T-helper 2 cell treated with Interferon-gamma antibody and Interleukin-4, amounts not matched to agents 5 μg/mL and 100 μg/mL, for 36 hours (primary cell): ENCODE results near the gene PLEKHS1.
"Not testable (repeated sequence)": the region's sequence is repeated elsewhere in the genome, so short reads cannot be mapped to it uniquely, and the experiment has no call there.

Source experiments
- DNase-seq: peaks from one replicate; pipeline ENCODE4 v3.0.0; 2021; ENCODE audit warnings: low spot score
- H3K27ac Mint-ChIP-seq: one replicate; pipeline ENCODE4 v1.8.0; 2021; ENCODE audit warnings: mild to moderate bottlenecking, mixed read lengths
- H3K27me3 Mint-ChIP-seq: one replicate; pipeline ENCODE4 v1.8.0; 2021; ENCODE audit warnings: low read depth, mixed read lengths
- H3K36me3 Mint-ChIP-seq: one replicate; pipeline ENCODE4 v1.8.0; 2021; ENCODE audit warnings: low read depth, mixed read lengths
- H3K4me1 Mint-ChIP-seq: one replicate; pipeline ENCODE4 v1.8.0; 2021; ENCODE audit warnings: low read depth, mixed read lengths
- H3K4me3 Mint-ChIP-seq: one replicate; pipeline ENCODE4 v1.8.0; 2022; ENCODE audit warnings: mild to moderate bottlenecking, moderate library complexity, mixed read lengths
- H3K9me3 Mint-ChIP-seq: one replicate; pipeline ENCODE4 v1.8.0; 2021; ENCODE audit warnings: mixed read lengths

Gene PLEKHS1

DNA sequence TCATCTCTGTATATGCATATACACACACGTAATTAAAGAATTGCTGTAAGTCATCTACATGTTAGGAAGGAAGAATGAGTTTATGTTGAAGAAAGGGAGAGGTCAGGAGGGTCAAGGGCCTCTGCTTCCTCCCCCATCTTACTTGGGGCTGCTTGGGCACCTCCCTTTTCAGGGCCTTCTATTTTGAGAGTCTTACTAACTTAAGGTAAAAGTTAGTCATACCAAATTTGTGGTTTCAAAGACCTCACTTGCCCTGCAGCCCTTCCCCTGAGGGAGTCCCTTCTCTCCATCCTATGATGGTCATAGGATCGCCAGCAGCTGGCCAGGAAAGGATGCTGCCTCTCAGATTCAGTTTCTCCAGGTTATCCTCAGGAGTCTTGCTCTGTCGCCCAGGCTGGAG, 2.6 kb downstream of the PLEKHS1 start:
- no peak for DNase-seq
- H3K4me3 Mint-ChIP-seq: no peak overlapping the region
- no peaks in the 10 kb centered on the region for H3K9me3 Mint-ChIP-seq
- H3K27ac Mint-ChIP-seq: no peak overlapping the region
- H3K4me1 Mint-ChIP-seq: no peaks in the 10 kb centered on the region
- peaks cover 10% of the 10 kb centered on the region for H3K27me3 Mint-ChIP-seq
- H3K36me3 Mint-ChIP-seq: no peaks in the 10 kb centered on the region

DNA sequence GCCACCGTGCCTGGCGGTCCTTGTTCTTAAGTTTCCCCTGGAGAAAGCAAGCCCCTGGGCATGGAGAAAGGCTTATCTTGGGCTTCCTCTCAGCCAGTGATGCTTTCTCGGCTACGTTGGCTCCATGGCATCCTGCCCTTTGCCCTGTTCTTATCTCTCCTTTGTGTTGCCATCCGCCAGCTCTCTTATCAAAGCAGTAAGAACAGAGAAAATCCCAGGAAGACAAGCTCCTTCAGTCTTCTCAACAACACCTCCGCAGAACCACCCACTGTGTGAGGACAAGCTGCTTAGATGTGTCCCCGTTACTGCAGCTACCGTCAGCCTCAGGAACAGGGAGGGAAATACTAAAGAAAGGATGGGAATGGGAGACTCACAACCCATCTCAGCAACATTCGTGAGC, 3.3 kb downstream of the PLEKHS1 start:
- Mint-ChIP-seq H3K27me3 (peaks cover 10% of the 10 kb centered on the region), H3K4me1 (no peaks in the 10 kb centered on the region), H3K27ac (no peak overlapping the region), H3K9me3 (no peaks in the 10 kb centered on the region), H3K4me3 (no peak overlapping the region), H3K36me3 (no peaks in the 10 kb centered on the region)
- DNase-seq: no peak

DNA sequence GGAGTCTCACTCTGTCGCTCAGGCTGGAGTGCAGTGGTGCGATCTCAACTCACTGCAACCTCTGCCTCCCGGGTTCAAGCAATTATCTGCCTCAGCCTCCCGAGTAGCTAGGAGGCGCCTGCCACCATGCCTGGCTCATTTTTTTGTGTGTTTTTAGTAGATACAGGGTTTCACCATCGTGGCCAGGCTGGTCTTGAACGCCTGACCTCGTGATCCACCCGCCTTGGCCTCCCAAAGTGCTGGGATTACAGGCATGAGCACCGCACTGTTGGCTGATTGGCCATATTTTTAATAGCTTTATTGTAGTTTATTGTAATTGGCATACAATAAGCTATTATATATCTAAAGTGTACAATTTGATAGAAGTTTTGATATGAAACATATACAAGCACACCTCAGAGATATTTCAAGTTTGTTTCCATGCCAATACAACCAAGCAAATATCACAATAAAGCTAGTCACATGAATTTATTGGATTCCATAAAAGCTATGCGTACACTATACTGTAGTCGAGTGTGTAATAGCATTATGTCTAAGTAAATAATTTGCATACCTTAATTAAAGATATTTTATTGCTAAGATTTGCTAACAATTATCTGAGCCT, 5.6 kb downstream of the PLEKHS1 start:
- no peak for DNase-seq
- Mint-ChIP-seq H3K27me3 (peaks cover 19% of the 10 kb centered on the region), H3K36me3 (no peaks in the 10 kb centered on the region), H3K27ac (no peak overlapping the region), H3K9me3 (no peaks in the 10 kb centered on the region), H3K4me1 (no peaks in the 10 kb centered on the region), H3K4me3 (no peak overlapping the region)

DNA sequence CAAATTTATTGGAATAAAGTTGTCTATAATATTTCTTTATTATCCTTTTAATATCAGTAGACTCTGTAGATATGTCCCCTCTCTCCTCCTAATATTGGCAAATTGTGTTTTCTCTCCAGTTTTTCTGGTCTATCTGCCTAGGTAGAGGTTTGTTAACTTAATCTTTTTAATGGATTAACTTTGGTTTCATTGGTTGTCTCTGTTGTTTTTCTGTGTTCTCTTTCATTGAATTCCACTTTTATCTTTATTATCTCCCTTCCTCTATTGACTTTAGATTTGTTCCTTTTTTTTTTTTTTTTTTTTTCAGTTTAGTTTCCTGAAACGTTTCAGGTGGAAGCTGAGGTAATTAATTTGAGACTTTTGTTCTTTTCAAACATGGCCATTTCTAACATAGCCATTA, 10.6 kb downstream of the PLEKHS1 start:
- Mint-ChIP-seq H3K36me3 (no peaks in the 10 kb centered on the region), H3K27ac (no peak overlapping the region), H3K9me3 (peaks cover 5% of the 10 kb centered on the region), H3K27me3 (peaks cover 39% of the 10 kb centered on the region), H3K4me3 (no peak overlapping the region), H3K4me1 (no peaks in the 10 kb centered on the region)
- no peak for DNase-seq

DNA sequence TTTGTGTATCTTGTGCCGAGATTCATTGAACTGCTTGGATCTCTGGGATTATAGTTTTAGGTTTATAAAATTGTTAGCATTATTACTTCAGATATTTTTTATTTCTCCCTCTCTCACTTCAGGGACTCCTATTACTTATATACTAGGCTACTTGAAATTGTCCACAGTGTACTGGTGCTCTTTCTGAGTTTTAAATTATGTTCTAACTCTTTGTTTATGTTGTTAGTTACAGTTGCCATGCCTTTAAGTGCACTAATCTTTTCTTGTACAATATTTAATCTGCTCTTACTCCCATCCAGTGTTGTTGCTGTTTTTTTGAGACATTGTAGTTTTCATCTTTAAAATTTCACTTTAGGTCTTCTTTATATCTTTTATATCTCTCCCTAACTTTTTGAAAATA, 13.1 kb downstream of the PLEKHS1 start:
- Mint-ChIP-seq H3K27ac (no peak overlapping the region), H3K27me3 (peaks cover 52% of the 10 kb centered on the region), H3K36me3 (no peaks in the 10 kb centered on the region), H3K9me3 (peaks cover 5% of the 10 kb centered on the region), H3K4me1 (no peaks in the 10 kb centered on the region), H3K4me3 (no peak overlapping the region)
- no peak for DNase-seq

DNA sequence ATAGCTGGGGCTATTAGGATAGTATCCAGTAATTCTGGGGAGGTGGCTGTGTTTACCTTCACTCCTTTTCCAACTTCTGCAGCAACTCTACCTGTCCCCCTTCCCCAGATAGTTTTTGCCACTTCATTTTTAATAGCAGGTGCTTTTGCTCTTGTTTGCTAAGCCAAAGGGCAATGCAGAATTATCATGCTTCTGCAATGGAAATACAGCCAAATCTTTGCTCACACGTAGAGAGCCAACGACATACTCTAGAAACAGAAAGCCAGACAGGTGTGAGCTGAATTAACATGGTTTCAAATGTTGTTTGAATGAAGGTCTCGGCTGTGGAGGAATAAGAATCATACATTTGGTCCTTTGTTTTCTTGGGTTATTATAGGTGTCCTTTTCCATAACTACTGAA, 14.4 kb downstream of the PLEKHS1 start:
- H3K27ac Mint-ChIP-seq: no peak overlapping the region
- peaks cover 53% of the 10 kb centered on the region for H3K27me3 Mint-ChIP-seq
- H3K36me3 Mint-ChIP-seq: no peaks in the 10 kb centered on the region
- no peaks in the 10 kb centered on the region for H3K4me1 Mint-ChIP-seq
- DNase-seq: no peak
- H3K4me3 Mint-ChIP-seq: no peak overlapping the region
- peaks cover 5% of the 10 kb centered on the region for H3K9me3 Mint-ChIP-seq

DNA sequence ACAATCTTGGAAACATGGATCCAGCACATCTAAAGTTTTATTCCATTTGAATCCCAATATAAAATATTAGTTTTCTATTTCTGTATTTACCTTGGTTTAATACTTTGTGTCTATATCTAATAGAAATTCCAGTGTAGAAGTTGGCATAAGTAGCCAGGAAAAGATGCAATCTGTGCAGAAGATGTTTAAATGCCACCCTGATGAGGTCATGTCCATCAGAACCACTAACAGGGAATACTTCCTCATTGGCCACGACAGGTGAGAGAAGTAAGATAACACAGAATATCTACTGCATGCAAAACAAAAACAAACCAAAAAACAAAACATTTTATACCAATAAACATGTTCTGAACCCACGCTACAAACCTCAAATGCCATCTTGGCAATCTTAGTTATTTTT, 15.7 kb downstream of the PLEKHS1 start:
- peaks cover 47% of the 10 kb centered on the region for H3K27me3 Mint-ChIP-seq
- no peak for DNase-seq
- no peak overlapping the region for H3K4me3 Mint-ChIP-seq
- no peaks in the 10 kb centered on the region for H3K4me1 Mint-ChIP-seq
- no peak overlapping the region for H3K27ac Mint-ChIP-seq
- no peaks in the 10 kb centered on the region for H3K36me3 Mint-ChIP-seq
- H3K9me3 Mint-ChIP-seq: peaks cover 5% of the 10 kb centered on the region

DNA sequence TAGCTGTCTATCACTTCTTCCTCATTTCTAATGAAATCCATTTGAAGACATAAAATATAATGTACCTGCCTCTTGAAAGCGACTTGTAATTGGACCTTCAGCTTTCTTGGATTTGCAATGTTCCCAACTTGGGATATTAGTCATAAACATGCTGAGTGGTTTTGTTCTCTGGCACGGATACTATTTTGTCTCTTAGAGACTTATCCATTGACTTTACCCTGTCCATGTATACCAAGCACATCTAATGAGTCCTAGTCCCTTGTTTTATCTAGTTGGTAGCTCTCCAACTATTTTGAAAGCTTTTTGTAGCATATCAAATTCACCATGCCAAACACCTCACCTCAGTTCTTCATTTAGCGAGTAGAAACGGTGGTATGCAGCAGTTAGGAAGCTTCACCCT, 18.9 kb downstream of the PLEKHS1 start:
- DNase-seq: no peak
- H3K9me3 Mint-ChIP-seq: no peaks in the 10 kb centered on the region
- H3K4me1 Mint-ChIP-seq: no peaks in the 10 kb centered on the region
- H3K27ac Mint-ChIP-seq: no peak overlapping the region
- no peaks in the 10 kb centered on the region for H3K36me3 Mint-ChIP-seq
- H3K4me3 Mint-ChIP-seq: no peak overlapping the region
- peaks cover 28% of the 10 kb centered on the region for H3K27me3 Mint-ChIP-seq

DNA sequence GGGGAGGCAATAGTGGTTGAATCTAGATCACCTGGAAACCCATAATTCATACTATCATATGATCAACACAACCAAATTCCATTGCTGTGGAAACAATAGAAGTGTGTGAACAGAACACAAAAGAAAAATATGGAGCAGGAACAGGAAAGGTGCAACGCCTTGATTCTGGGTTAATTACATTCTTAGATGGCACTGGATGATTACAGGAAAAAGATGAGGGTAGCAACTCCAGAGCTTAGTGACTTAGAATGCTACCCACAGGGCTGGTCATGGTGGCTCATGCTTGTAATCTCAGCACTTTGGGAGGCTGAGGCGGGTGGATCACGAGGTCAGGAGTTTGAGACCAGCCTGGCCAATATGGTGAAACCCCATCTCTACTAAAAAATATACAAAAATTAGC, 19.6 kb downstream of the PLEKHS1 start:
- not testable (repeated sequence) for H3K4me1 Mint-ChIP-seq, H3K36me3 Mint-ChIP-seq, H3K4me3 Mint-ChIP-seq, H3K27ac Mint-ChIP-seq, H3K9me3 Mint-ChIP-seq, DNase-seq
- peaks cover 31% of the 10 kb centered on the region for H3K27me3 Mint-ChIP-seq

DNA sequence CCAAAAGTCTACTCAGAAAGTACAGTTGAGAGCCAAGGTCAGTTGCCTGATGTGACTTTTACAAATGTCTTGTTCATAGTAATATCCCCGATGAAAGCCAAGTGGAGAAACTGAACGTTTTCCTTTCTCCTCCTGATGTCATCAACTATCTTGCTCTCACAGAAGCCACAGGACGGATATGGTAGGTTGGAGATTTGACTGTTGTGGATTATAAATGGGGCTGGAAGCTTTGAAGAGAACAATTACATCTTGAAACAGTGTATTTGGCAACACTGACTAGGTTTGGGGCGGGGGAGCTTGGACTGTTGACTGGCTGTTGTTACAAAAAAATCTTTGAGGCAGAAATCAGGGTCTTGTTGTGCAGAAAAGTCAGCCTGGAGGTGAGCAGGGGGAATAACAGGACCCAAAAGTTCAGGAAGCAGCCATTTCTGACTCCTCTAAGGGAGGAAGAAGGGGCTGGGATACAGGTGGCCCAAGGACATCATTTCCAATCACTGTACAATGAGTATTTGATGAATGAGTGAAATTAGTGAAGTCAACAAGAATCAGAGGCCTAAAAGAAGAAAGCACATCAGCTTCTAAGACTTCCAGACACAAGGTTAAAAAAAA, 24.3 kb downstream of the PLEKHS1 start:
- Mint-ChIP-seq H3K27ac (no peak overlapping the region), H3K36me3 (no peaks in the 10 kb centered on the region), H3K4me1 (no peaks in the 10 kb centered on the region), H3K4me3 (no peak overlapping the region), H3K27me3 (peaks cover 11% of the 10 kb centered on the region), H3K9me3 (no peaks in the 10 kb centered on the region)
- DNase-seq: no peak

DNA sequence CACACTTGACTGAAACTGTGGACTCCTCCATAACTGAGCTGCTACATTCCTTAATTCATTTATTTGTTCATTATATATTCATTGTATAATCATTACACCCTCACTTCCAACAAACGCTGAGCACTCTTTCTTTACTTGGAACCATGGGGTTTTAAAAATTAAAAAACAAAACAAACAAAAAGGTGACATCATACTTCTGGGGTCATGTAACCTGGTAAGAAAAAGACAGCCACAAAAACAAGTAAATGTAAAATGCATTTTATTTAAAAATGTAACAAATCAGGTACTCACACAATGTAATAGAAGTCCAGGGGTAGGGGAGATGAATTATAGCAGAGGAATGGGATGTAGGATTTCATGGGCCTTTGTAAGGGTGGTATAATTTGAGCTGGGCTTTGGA, 25.1 kb downstream of the PLEKHS1 start:
- no peaks in the 10 kb centered on the region for H3K36me3 Mint-ChIP-seq
- no peak for DNase-seq
- no peak overlapping the region for H3K27ac Mint-ChIP-seq

DNA sequence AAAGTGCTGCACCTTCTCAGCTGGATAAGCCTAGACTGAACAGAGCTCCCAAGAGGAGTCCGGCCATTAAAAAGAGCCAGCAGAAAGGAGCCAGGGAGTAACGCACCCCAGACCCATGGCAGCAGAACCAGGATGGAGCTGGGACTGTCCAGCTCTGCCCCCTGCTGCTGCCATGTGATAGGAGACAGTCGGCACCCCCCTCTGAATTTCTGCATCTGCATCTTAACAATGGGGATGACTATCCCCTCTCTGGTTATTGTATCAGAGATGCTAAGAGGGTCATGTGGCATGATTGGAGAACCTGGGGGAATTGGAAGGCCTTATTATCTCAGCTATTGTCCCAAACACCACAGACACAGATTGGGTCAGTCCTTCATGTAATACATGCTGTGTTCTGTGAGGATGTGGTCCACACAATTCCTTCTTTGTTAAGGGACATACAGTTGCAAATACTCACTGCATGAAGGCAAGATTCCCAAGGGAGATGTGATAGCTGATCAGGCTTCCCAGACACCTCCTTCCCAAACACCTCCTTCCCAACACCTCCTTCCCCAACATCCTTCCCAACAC, 29.3 kb downstream of the PLEKHS1 start:
- Mint-ChIP-seq H3K4me1 (no peaks in the 10 kb centered on the region), H3K27me3 (peaks cover 10% of the 10 kb centered on the region), H3K27ac (no peak overlapping the region), H3K4me3 (no peak overlapping the region), H3K9me3 (no peaks in the 10 kb centered on the region), H3K36me3 (no peaks in the 10 kb centered on the region)
- no peak for DNase-seq

More for the DNA sequence above, 25.1 kb downstream of the PLEKHS1 start:
- H3K9me3 Mint-ChIP-seq: no peaks in the 10 kb centered on the region
- no peak overlapping the region for H3K4me3 Mint-ChIP-seq
- H3K4me1 Mint-ChIP-seq: no peaks in the 10 kb centered on the region
- H3K27me3 Mint-ChIP-seq: peaks cover 11% of the 10 kb centered on the region

DNA sequence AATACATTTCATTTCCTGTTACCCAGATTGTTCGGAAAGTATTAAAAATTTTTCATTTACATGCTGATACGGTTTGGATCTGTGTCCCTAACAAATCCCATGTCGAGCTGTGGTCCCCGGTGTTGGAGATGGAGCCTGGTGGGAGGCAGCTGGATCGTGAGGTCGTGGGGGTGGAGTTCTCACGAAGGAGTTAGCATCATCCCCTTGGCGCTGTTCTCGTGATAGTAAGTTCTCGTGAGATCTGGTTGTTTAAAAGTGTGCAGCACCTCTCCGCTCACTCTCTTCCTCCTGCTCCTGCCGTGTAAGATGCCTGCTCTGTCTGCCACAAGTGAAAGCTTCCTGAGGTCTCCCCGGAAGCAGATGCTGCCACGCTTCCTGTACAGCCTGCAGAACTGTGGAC, 30.9 kb downstream of the PLEKHS1 start:
- H3K27ac Mint-ChIP-seq: no peak overlapping the region
- no peaks in the 10 kb centered on the region for H3K36me3 Mint-ChIP-seq
- H3K4me1 Mint-ChIP-seq: no peaks in the 10 kb centered on the region
- H3K4me3 Mint-ChIP-seq: no peak overlapping the region
- H3K9me3 Mint-ChIP-seq: no peaks in the 10 kb centered on the region
- peaks cover 3% of the 10 kb centered on the region for H3K27me3 Mint-ChIP-seq
- DNase-seq: no peak

DNA sequence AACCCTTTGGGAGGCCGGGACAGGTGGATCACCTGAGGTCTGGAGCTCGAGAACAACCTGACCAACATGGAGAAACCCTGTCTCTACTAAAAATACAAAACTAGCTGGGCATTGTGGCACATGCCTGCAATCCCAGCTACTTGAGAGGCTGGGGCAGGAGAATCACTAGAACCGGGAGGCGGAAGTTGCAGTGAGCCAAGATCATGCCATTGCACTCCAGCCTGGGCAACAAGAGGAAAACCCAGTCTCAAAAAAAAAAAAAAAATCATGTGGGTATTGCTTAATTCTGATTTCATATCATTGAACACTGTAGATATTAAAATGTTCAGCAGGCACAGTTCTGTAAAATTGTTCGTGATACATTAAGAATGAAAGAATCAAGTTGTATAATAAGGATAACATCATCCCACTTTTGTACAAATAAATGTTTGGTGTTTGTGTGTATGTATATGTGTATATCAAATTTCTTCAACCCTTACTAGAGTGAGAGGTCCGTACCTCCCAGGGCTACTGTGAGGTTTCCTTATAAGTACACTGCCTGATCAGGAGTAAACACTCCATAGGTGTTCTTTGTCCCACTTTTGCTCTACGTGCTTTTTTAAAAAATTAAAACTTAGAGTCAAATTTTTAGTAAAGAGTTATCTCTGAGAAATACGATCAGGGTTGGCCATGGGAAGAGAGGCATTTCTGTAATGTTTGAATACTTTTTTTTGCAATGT, 31.7 kb downstream of the PLEKHS1 start:
- no peak overlapping the region for H3K27ac Mint-ChIP-seq
- no peaks in the 10 kb centered on the region for H3K36me3 Mint-ChIP-seq
- no peak for DNase-seq
- peaks cover 4% of the 10 kb centered on the region for H3K27me3 Mint-ChIP-seq
- H3K4me3 Mint-ChIP-seq: no peak overlapping the region
- H3K9me3 Mint-ChIP-seq: no peaks in the 10 kb centered on the region
- no peaks in the 10 kb centered on the region for H3K4me1 Mint-ChIP-seq
